ENCODE data around the gene LINGO3. TPM values are rescaled to one million over a fixed set of nuclear protein-coding genes. Genes with fewer than 3 reads are reported as not detected.

LINGO3 gene
- total and polyA plus RNA-seq, 8 donors: not detected

GRCh38 chr19:2345076-2345475, 37.1 kb upstream of the LINGO3 start:
- TF ChIP-seq POLR2AphosphoS5 (IDR thresholded peaks at IDR 0.05): no peak
- no peak for TF ChIP-seq CTCF (IDR thresholded peaks at IDR 0.05)
- TF ChIP-seq POLR2A (IDR thresholded peaks at IDR 0.05): no peak
- no peak for TF ChIP-seq EP300 (IDR thresholded peaks at IDR 0.05)
- Histone ChIP-seq H3K27ac (no peak overlapping the region), H3K36me3 (peaks cover 12 to 76% (median 73%) of the 10 kb centered on the region in 4 donors), H3K4me1 (peaks cover 0 to 17% (median 10%) of the 10 kb centered on the region in 4 donors), H3K9me3 (no peaks in the 10 kb centered on the region), H3K27me3 (no peaks in the 10 kb centered on the region), H3K4me3 (no peak overlapping the region)
- intact Hi-C loops (cut with DNase I; ENCODE audit: low total_unique reads): no loop called here
- 93 to 97% (median 96%) methylated on average over 7 to 17 of the region's 17 CpGs for WGBS, 5 donors
- no peak for DNase-seq

- H3K4me1 ChIP-seq: peaks cover 0 to 17% (median 10%) of the 10 kb centered on the region in 4 donors
- WGBS, 5 donors: 88 to 96% (median 92%) methylated on average over 4 to 24 of the region's 24 CpGs
- DNase-seq: no peak
- intact Hi-C loops (cut with DNase I; ENCODE audit: low total_unique reads): no loop called here
- H3K9me3 ChIP-seq: no peaks in the 10 kb centered on the region
- peaks cover 12 to 77% (median 74%) of the 10 kb centered on the region in 4 donors for H3K36me3 ChIP-seq
- TF ChIP-seq POLR2A (IDR thresholded peaks at IDR 0.05): no peak
- TF ChIP-seq POLR2AphosphoS5 (IDR thresholded peaks at IDR 0.05): no peak
- H3K4me3 ChIP-seq: no peak overlapping the region
- no peak overlapping the region for H3K27ac ChIP-seq
- no peaks in the 10 kb centered on the region for H3K27me3 ChIP-seq
Observed at GRCh38 chr19:2344381-2344870, 36.5 kb upstream of the LINGO3 start.

- Histone ChIP-seq H3K4me1 (peaks cover 0 to 17% (median 10%) of the 10 kb centered on the region in 4 donors), H3K27me3 (no peaks in the 10 kb centered on the region), H3K27ac (no peak overlapping the region), H3K4me3 (no peak overlapping the region), H3K36me3 (peaks cover 13 to 81% (median 78%) of the 10 kb centered on the region in 4 donors), H3K9me3 (no peaks in the 10 kb centered on the region)
- DNase-seq: no peak
- no peak for TF ChIP-seq POLR2A (IDR thresholded peaks at IDR 0.05)
- no peak for TF ChIP-seq EP300 (IDR thresholded peaks at IDR 0.05)
- no peak for TF ChIP-seq CTCF (IDR thresholded peaks at IDR 0.05)
- no peak for TF ChIP-seq POLR2AphosphoS5 (IDR thresholded peaks at IDR 0.05)
- WGBS, 5 donors: 93 to 96% (median 94%) methylated on average over 27 to 31 of the region's 31 CpGs
- intact Hi-C loops (cut with DNase I; ENCODE audit: low total_unique reads): no loop called here
Observed at GRCh38 chr19:2343289-2343982, 35.5 kb upstream of the LINGO3 start.

GRCh38 chr19:2342656-2343288, 34.8 kb upstream of the LINGO3 start:
- intact Hi-C loops (cut with DNase I; ENCODE audit: low total_unique reads): no loop called here
- WGBS, 5 donors: 92 to 97% (median 93%) methylated on average over 23 to 29 of the region's 29 CpGs
- Histone ChIP-seq H3K4me1 (peaks cover 0 to 17% (median 12%) of the 10 kb centered on the region in 4 donors), H3K4me3 (no peak overlapping the region), H3K36me3 (peaks cover 13 to 86% (median 79%) of the 10 kb centered on the region in 4 donors), H3K27ac (no peak overlapping the region), H3K9me3 (no peaks in the 10 kb centered on the region), H3K27me3 (no peaks in the 10 kb centered on the region)
- TF ChIP-seq CTCF (IDR thresholded peaks at IDR 0.05) (no peak), EP300 (IDR thresholded peaks at IDR 0.05) (no peak)
- no peak for DNase-seq
